GM19395 (cell line): ENCODE measurements around the gene CCDC174.
A peak's percentile ranks its signal among the peaks of the same experiment; 100 is the strongest.

ENCODE experiments used
- ATAC-seq: cut with Tn5 transposase; IDR thresholded peaks from one replicate; pipeline ENCODE4 v1.9.1; 2021; ENCODE audit warnings: mild to moderate bottlenecking, moderate library complexity; ENCODE audit not compliant: unreplicated experiment

Gene CCDC174

GRCh38 chr3:14698601-14699244, 47.2 kb downstream of the CCDC174 start:
- no peak for ATAC-seq

GRCh38 chr3:14699643-14700042, 48.1 kb downstream of the CCDC174 start:
- no peak for ATAC-seq

GRCh38 chr3:14700891-14701290, 49.3 kb downstream of the CCDC174 start:
- no peak for ATAC-seq

GRCh38 chr3:14701676-14702075, 50.1 kb downstream of the CCDC174 start:
- no peak for ATAC-seq

GRCh38 chr3:14703128-14703750, 51.7 kb downstream of the CCDC174 start:
- ATAC-seq: no peak

GRCh38 chr3:14703791-14704190, 52.2 kb downstream of the CCDC174 start:
- no peak for ATAC-seq

GRCh38 chr3:14706096-14706495, 54.5 kb downstream of the CCDC174 start:
- ATAC-seq: no peak

- no peak for ATAC-seq
Observed at GRCh38 chr3:14716591-14716990, 65.0 kb downstream of the CCDC174 start.

- ATAC-seq: no peak
Observed at GRCh38 chr3:14717307-14717706, 65.7 kb downstream of the CCDC174 start.

- peak; percentile 72 for ATAC-seq
Observed at GRCh38 chr3:14718539-14718938, 67.0 kb downstream of the CCDC174 start.

GRCh38 chr3:14719006-14719405, 67.4 kb downstream of the CCDC174 start:
- ATAC-seq: peak; percentile 53

GRCh38 chr3:14721126-14721864, 69.7 kb downstream of the CCDC174 start:
- no peak for ATAC-seq
